Forelimb muscle (tissue), 1 donor: Measurements from ENCODE around the gene NR2F1-AS1. TPM values are rescaled to one million over a fixed set of nuclear protein-coding genes. Genes with fewer than 3 reads are reported as not detected.

Experiments used
- DNase-seq: peaks from one replicate; pipeline ENCODE4 v3.0.0-alpha.2; 2013; ENCODE audit warnings: low read depth
- polyA plus RNA-seq: library from polyadenylated mRNA; unstranded; fragments of 120-200 nt; gene quantifications from one replicate; pipeline ENCODE4 v1.2.1, GENCODE V29; 2013; ENCODE audit not compliant: insufficient read length

Gene NR2F1-AS1
- polyA plus RNA-seq, result 4.8 TPM

- no peak for DNase-seq
Measured at GRCh38 chr5:93580927-93581445, at the start of gene NR2F1-AS1. Gene NR2F1-AS1, minus strand, starts transcription at chr5:93581219.

- no peak for DNase-seq
Measured at GRCh38 chr5:93626801-93627200, 45.8 kb upstream of the NR2F1-AS1 start.

- DNase-seq, result no peak
Measured at GRCh38 chr5:93623153-93623552, 42.1 kb upstream of the NR2F1-AS1 start.

- DNase-seq, result no peak
Measured at GRCh38 chr5:93622240-93622885, 41.3 kb upstream of the NR2F1-AS1 start.

GRCh38 chr5:93621327-93621798, 40.3 kb upstream of the NR2F1-AS1 start:
- no peak for DNase-seq

GRCh38 chr5:93620487-93621326, 39.7 kb upstream of the NR2F1-AS1 start:
- DNase-seq, result no peak

GRCh38 chr5:93616538-93617174, 35.6 kb upstream of the NR2F1-AS1 start:
- DNase-seq, result no peak

- DNase-seq, result no peak
Measured at GRCh38 chr5:93612855-93613243, 31.8 kb upstream of the NR2F1-AS1 start.

GRCh38 chr5:93611976-93612854, 31.2 kb upstream of the NR2F1-AS1 start:
- no peak for DNase-seq

GRCh38 chr5:93611273-93611975, 30.4 kb upstream of the NR2F1-AS1 start:
- DNase-seq, result no peak

GRCh38 chr5:93610581-93611272, 29.7 kb upstream of the NR2F1-AS1 start:
- no peak for DNase-seq

- no peak for DNase-seq
Measured at GRCh38 chr5:93609762-93610161, 28.7 kb upstream of the NR2F1-AS1 start.

- no peak for DNase-seq
Measured at GRCh38 chr5:93608855-93609254, 27.8 kb upstream of the NR2F1-AS1 start.

- no peak for DNase-seq
Measured at GRCh38 chr5:93607367-93608258, 26.6 kb upstream of the NR2F1-AS1 start.

- DNase-seq, result no peak
Measured at GRCh38 chr5:93606382-93606752, 25.3 kb upstream of the NR2F1-AS1 start.

- DNase-seq, result no peak
Measured at GRCh38 chr5:93604644-93605515, 23.9 kb upstream of the NR2F1-AS1 start.

GRCh38 chr5:93603793-93604643, 23.0 kb upstream of the NR2F1-AS1 start:
- DNase-seq, result no peak
